Measurements from ENCODE around the gene DNAJB9. TPM values are rescaled to one million over a fixed set of nuclear protein-coding genes. Genes with fewer than 3 reads are reported as not detected.

Gene DNAJB9
- total RNA-seq (183 and 204 TPM in 2 replicates), polyA plus RNA-seq (81.2 and 108 TPM in 2 replicates)

DNA sequence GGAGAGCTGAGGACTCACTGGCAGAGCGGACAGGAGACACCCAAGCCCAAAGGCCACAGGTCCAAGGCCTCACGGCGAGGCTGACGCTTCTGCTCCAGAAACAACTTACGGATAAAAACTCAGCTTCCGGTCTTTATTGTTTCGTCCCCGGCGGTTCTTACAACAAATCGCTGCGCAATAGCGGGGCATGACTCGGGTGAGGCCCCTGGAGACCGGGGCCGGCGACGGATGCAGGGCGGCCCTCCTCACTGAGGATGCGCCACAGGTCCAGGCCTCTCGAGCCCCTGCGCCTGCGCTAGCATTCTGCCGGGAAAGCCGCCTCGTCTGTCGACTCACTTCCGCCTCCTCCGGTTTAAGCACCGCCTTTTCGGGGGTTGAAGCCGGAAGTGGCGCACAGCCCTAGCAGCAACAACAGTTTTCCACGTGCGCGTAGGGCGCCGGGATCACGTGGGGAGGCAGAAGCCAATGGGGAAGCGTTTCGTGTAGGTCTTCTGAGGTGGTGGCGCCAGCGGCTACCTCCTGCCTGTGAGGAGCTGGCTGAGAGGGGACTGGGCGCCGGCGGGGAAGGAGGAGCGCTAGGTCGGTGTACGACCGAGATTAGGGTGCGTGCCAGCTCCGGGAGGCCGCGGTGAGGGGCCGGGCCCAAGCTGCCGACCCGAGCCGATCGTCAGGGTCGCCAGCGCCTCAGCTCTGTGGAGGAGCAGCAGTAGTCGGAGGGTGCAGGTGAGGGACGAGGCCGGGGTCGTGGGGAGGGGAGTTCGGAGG lies at the start of gene DNAJB9, which contains the start of gene THAP5:
DNAJB9 (plus strand) TSS at position 494 of the 765 bp plus-strand sequence. CDS start 1,853 bp downstream, outside the sequence.
THAP5 (minus strand) TSS at position 326 of the 765 bp plus-strand sequence; CDS start at position 189, 137 bp downstream.
- H3K4me1 ChIP-seq (ENCODE audit: low read depth): peaks cover 29% of the 10 kb centered on the region
- peak within 1 kb of the TSS; percentile 98 for H3K27ac ChIP-seq
- peak within 1 kb of the TSS; percentile 78 for H3K4me3 ChIP-seq
- peaks cover 25% of the 10 kb centered on the region for H3K36me3 ChIP-seq
- TF ChIP-seq, protein P1, sequence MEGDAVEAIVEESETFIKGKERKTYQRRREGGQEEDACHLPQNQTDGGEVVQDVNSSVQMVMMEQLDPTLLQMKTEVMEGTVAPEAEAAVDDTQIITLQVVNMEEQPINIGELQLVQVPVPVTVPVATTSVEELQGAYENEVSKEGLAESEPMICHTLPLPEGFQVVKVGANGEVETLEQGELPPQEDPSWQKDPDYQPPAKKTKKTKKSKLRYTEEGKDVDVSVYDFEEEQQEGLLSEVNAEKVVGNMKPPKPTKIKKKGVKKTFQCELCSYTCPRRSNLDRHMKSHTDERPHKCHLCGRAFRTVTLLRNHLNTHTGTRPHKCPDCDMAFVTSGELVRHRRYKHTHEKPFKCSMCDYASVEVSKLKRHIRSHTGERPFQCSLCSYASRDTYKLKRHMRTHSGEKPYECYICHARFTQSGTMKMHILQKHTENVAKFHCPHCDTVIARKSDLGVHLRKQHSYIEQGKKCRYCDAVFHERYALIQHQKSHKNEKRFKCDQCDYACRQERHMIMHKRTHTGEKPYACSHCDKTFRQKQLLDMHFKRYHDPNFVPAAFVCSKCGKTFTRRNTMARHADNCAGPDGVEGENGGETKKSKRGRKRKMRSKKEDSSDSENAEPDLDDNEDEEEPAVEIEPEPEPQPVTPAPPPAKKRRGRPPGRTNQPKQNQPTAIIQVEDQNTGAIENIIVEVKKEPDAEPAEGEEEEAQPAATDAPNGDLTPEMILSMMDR (IDR thresholded peaks at IDR 0.05; ENCODE audit: low read depth, low read length): no peak
- no peaks in the 10 kb centered on the region for H3K9me3 ChIP-seq (ENCODE audit: low read depth)
- peak; percentile 99 to 100 for DNase-seq (ENCODE audit: low read depth in 1 of 2, low spot score in 1 of 2)
- H3K27me3 ChIP-seq: no peaks in the 10 kb centered on the region

DNA sequence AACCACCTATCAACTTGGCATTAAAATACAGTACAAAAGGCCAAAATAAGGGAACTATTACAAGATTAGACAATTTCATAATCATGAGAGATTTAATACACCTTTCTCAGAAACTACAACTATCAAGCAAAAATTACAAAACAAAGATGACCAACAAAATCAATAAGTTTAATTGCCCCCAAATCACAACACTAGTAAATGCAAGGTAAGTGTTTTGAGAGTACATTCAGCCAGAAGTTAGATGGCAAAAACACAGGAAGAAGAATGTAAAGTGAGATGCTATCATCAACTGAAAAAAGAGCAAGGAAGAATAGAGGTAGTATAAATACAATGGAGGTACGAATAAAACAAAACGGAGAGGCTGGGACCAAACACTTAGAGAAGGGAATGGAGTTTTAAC lies 46.9 kb upstream of the DNAJB9 start:
- peaks cover 25% of the 10 kb centered on the region for H3K4me1 ChIP-seq (ENCODE audit: low read depth)
- no peak overlapping the region for H3K27ac ChIP-seq
- DNase-seq (ENCODE audit: low read depth in 1 of 2, low spot score in 1 of 2): no peak
- no peaks in the 10 kb centered on the region for H3K27me3 ChIP-seq
- no peak overlapping the region for H3K4me3 ChIP-seq
- H3K36me3 ChIP-seq: peaks cover 4% of the 10 kb centered on the region
- no peaks in the 10 kb centered on the region for H3K9me3 ChIP-seq (ENCODE audit: low read depth)
- TF ChIP-seq, protein P1 (IDR thresholded peaks at IDR 0.05; ENCODE audit: low read depth, low read length): no peak

DNA sequence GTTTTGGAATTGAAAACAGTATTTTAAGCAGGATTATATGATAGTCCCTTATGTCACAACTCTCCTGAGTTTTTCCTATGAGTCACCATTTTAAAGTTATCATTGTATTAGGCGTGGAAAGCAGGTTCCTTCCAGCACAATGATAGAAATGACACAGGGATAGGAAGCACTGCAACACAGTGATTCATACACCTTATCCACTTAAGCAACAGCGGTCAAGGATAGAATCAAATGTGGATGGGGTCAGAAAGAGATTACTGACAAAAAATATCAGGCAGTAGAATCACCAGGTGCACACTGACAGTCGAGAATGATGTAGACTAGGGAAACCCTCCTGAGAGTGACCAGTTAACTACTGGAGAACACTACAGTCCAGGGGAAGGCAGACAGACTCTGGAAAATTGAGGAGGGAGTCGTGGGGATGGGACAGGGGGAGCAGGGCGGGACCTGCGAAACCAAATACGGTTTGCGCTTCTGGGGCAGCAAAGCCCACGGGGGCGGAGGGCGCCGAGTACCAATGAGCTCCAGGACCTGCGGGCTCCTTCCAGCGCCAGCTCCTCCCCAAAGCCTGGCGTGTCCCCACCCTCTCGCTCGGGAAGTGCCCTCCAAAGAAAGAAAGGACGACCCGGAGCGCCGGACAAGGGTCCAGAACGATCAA lies 44.2 kb upstream of the DNAJB9 start:
- TF ChIP-seq, protein P1 (IDR thresholded peaks at IDR 0.05; ENCODE audit: low read depth, low read length): no peak
- DNase-seq (ENCODE audit: low read depth in 1 of 2, low spot score in 1 of 2): peak; percentile 88 to 93
- Histone ChIP-seq H3K27me3 (no peaks in the 10 kb centered on the region), H3K36me3 (no peaks in the 10 kb centered on the region), H3K9me3 (ENCODE audit: low read depth) (no peaks in the 10 kb centered on the region), H3K4me3 (peak overlapping the region; percentile 46), H3K27ac (peak overlapping the region; percentile 97), H3K4me1 (ENCODE audit: low read depth) (peaks cover 24% of the 10 kb centered on the region)

DNA sequence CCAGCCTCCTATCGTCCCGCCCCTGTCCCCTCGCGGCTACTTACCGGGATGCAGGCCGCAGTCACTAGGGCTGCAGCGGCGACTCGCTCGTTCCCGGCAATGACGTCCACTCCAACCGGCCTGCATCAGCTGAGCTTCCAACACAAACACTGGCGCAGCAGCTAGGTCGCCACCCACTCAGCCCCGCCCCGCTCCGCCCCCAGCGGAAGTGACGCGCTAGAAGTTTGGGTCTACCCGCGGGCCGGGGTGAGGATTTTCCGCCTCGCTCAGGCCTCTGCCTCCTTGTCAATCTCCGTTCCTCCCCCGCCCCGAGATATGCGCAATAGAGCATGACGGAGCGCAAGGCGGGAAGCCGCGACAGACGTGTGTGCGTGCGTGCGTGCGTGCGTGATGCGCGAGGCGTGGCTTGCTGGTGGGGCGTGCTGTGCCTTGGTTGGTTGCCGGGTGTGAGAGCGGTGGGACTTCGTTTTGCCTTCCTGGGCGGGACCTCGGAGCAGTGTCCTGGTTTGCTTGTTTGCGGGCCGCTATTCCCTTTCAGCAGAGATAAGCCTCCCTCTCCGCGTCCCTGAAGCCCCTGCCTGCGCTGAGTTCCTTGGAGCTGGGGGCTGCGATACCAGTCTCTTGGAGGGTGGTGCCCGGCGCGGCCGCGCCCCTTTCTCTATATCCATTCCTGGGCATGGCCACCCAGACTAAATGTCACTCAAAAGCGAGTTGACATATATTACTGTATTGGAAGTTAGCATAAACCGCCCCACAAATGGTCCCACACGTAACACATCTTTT lies 43.5 kb upstream of the DNAJB9 start, which contains the start of gene PNPLA8:
PNPLA8 (minus strand) TSS at position 151 of the 783 bp plus-strand sequence. CDS start 10,644 bp downstream, outside the sequence.
- Histone ChIP-seq H3K27ac (peak within 1 kb of the TSS; percentile 97), H3K4me1 (ENCODE audit: low read depth) (peaks cover 24% of the 10 kb centered on the region), H3K36me3 (no peaks in the 10 kb centered on the region), H3K27me3 (no peaks in the 10 kb centered on the region), H3K9me3 (ENCODE audit: low read depth) (no peaks in the 10 kb centered on the region), H3K4me3 (peak within 1 kb of the TSS; percentile 46)
- DNase-seq (ENCODE audit: low read depth in 1 of 2, low spot score in 1 of 2): peak; percentile 99 to 100
- TF ChIP-seq, protein P1 (IDR thresholded peaks at IDR 0.05; ENCODE audit: low read depth, low read length): no peak

DNA sequence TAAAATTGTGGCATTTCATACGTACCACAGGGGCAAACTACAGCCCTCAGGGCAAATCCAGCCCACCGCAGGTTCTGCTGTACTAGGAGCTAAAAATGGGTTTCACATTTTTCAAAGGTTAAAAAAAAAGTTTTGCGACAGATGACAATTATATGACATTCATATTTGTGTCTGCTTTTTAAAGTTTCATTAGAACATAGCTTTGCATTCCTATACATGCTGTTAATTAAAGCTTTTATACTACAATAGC lies 43.0 kb upstream of the DNAJB9 start:
- TF ChIP-seq, protein P1 (IDR thresholded peaks at IDR 0.05; ENCODE audit: low read depth, low read length): no peak
- H3K36me3 ChIP-seq: no peaks in the 10 kb centered on the region
- no peaks in the 10 kb centered on the region for H3K9me3 ChIP-seq (ENCODE audit: low read depth)
- no peak for DNase-seq (ENCODE audit: low read depth in 1 of 2, low spot score in 1 of 2)
- H3K4me1 ChIP-seq (ENCODE audit: low read depth): peaks cover 24% of the 10 kb centered on the region
- H3K4me3 ChIP-seq: peak overlapping the region; percentile 46
- H3K27ac ChIP-seq: peak overlapping the region; percentile 97
- no peaks in the 10 kb centered on the region for H3K27me3 ChIP-seq
